GM04504 (cell line): ENCODE measurements around the gene LONP1.
"Not testable (repeated sequence)": the region's sequence is repeated elsewhere in the genome, so short reads cannot be mapped to it uniquely, and the experiment has no call there.

ENCODE experiments used
- DNase-seq: peaks from one replicate; pipeline ENCODE4 v3.0.0-alpha.2; 2012; ENCODE audit warnings: low read depth

The LONP1 gene

GRCh38 chr19:5719961-5720790 is at the start of gene LONP1, which contains the start of gene CATSPERD:
TSS of gene LONP1 (minus strand) at chr19:5720146. CDS start at chr19:5720132, 14 bp downstream.
TSS of gene CATSPERD (plus strand) at chr19:5720637. CDS start at chr19:5720738, 101 bp downstream.
- DNase-seq: peak; percentile 98

- DNase-seq: no peak
These were observed 48.0 kb upstream of the LONP1 start for GRCh38 chr19:5767949-5768348.

- DNase-seq: no peak
These were observed 45.3 kb upstream of the LONP1 start for GRCh38 chr19:5765220-5765619.

GRCh38 chr19:5762608-5763217 is 42.8 kb upstream of the LONP1 start:
- no peak for DNase-seq

GRCh38 chr19:5753743-5754142 is 33.8 kb upstream of the LONP1 start:
- no peak for DNase-seq

GRCh38 chr19:5751709-5752108 is 31.8 kb upstream of the LONP1 start:
- no peak for DNase-seq

GRCh38 chr19:5749505-5749904 is 29.6 kb upstream of the LONP1 start:
- no peak for DNase-seq

- DNase-seq: not testable (repeated sequence)
These were observed 29.0 kb upstream of the LONP1 start for GRCh38 chr19:5748920-5749319.

- DNase-seq: not testable (repeated sequence)
These were observed 25.1 kb upstream of the LONP1 start for GRCh38 chr19:5744999-5745398.

- DNase-seq: no peak
These were observed 23.7 kb upstream of the LONP1 start for GRCh38 chr19:5743630-5744029.

- no peak for DNase-seq
These were observed 22.1 kb upstream of the LONP1 start for GRCh38 chr19:5742051-5742450.

GRCh38 chr19:5738423-5738822 is 18.5 kb upstream of the LONP1 start:
- no peak for DNase-seq

GRCh38 chr19:5733172-5733571 is 13.2 kb upstream of the LONP1 start:
- DNase-seq: not testable (repeated sequence)

- DNase-seq: no peak
These were observed 7.6 kb upstream of the LONP1 start for GRCh38 chr19:5727453-5728050.

- no peak for DNase-seq
These were observed 529 bp downstream of the LONP1 start for GRCh38 chr19:5719274-5719960.

GRCh38 chr19:5718579-5719273 is 1.2 kb downstream of the LONP1 start:
- peak; percentile 67 for DNase-seq

- DNase-seq: no peak
These were observed 1.8 kb downstream of the LONP1 start for GRCh38 chr19:5718037-5718578.

GRCh38 chr19:5717215-5717935 is 2.6 kb downstream of the LONP1 start:
- DNase-seq: no peak

- DNase-seq: no peak
These were observed 5.1 kb downstream of the LONP1 start for GRCh38 chr19:5714816-5715215.

- DNase-seq: no peak
These were observed 6.7 kb downstream of the LONP1 start for GRCh38 chr19:5713228-5713627.

- no peak for DNase-seq
These were observed 8.2 kb downstream of the LONP1 start for GRCh38 chr19:5711713-5712161.
